H1 (cell line): ENCODE data around the gene LBH. TPM values are rescaled to one million over a fixed set of nuclear protein-coding genes. Genes with fewer than 3 reads are reported as not detected.

Experiments
- CTCF ChIA-PET: fragments of 300-600 bp; sonication (Branson Sonifier 250); formaldehyde crosslinking; loops from one replicate; lab custom pipeline; 2021; ENCODE audit not compliant: partially characterized antibody; lab: Charles Lee
- POLR2A ChIA-PET: fragments of 300-600 bp; sonication (Branson Sonifier 250); formaldehyde crosslinking; loops from one replicate; lab custom pipeline; 2021; ENCODE audit warnings: inconsistent platforms; ENCODE audit not compliant: partially characterized antibody; lab: Charles Lee
- DNase-seq, 2 experiments: peaks; one replicate each; pipeline versions ENCODE4 v3.0.0 to v3.0.0-alpha.2; 2010 to 2022; ENCODE audit warnings: low spot score in 2 of 2, low read depth in 1 of 2, mixed read lengths in 1 of 2
- FAIRE-seq: peaks from 2 replicates; lab custom pipeline; 2011; peaks lifted over from hg19 to GRCh38; lab: Jason Lieb, UNC
- H2AFZ ChIP-seq: 2 replicates; pipeline ENCODE4 v1.8.1; 2012; ENCODE audit warnings: low read length, inconsistent platforms
- H2AK5ac ChIP-seq: 2 replicates; pipeline ENCODE4 v1.6.1; 2013; ENCODE audit warnings: low read depth, low read length
- H2BK120ac ChIP-seq: replicated peaks from 2 replicates; pipeline ENCODE3; 2013; ENCODE audit warnings: low read depth, low read length, inconsistent platforms
- H2BK12ac ChIP-seq: 2 replicates; pipeline ENCODE4 v1.6.1; 2013; ENCODE audit warnings: low read depth, low read length
- H2BK15ac ChIP-seq: 2 replicates; pipeline ENCODE4 v1.6.1; 2013; ENCODE audit warnings: low read length
- H2BK20ac ChIP-seq: 2 replicates; pipeline ENCODE4 v1.6.1; 2013; ENCODE audit warnings: low read length
- H2BK5ac ChIP-seq: 2 replicates; pipeline ENCODE4 v1.6.1; 2013; ENCODE audit warnings: low read depth, low read length
- H3K14ac ChIP-seq: 2 replicates; pipeline ENCODE4 v1.6.1; 2013; ENCODE audit warnings: inconsistent platforms; ENCODE audit not compliant: insufficient read length
- H3K18ac ChIP-seq: 2 replicates; pipeline ENCODE4 v1.6.1; 2013; ENCODE audit warnings: low read length; ENCODE audit errors: extremely low read depth
- H3K23ac ChIP-seq: 2 replicates; pipeline ENCODE4 v1.6.1; 2013; ENCODE audit warnings: inconsistent platforms; ENCODE audit not compliant: insufficient read length
- H3K23me2 ChIP-seq: 2 replicates; pipeline ENCODE4 v1.6.1; 2013; ENCODE audit warnings: low read depth, low read length
- H3K27ac ChIP-seq: 2 replicates; pipeline ENCODE4 v1.6.1; 2011; ENCODE audit warnings: low read depth, low read length, inconsistent platforms
- H3K27me3 ChIP-seq, 4 experiments: replicated peaks in 1 of 4; 1 replicate in 1 of 4; 2 replicates in 3 of 4; pipeline versions ENCODE4 v1.6.1 to v1.8.1; 2011 to 2013; ENCODE audit warnings: low read length in 3 of 4, mild to moderate bottlenecking in 3 of 4, inconsistent platforms in 2 of 4, mixed read lengths in 2 of 4, moderate library complexity in 1 of 4; ENCODE audit not compliant: control insufficient read depth in 3 of 4, insufficient read depth in 3 of 4; ENCODE audit errors: extremely low read depth in 1 of 4
- H3K36me3 ChIP-seq, 4 experiments: 2 replicates each; pipeline versions ENCODE4 v1.6.1 to v1.8.1; 2011 to 2013; ENCODE audit warnings: mild to moderate bottlenecking in 4 of 4, low read length in 3 of 4, moderate library complexity in 2 of 4, control low read depth in 1 of 4, inconsistent platforms in 1 of 4; ENCODE audit not compliant: insufficient read depth in 4 of 4, control insufficient read depth in 2 of 4
- H3K4ac ChIP-seq: replicated peaks from 2 replicates; pipeline ENCODE3; 2013; ENCODE audit warnings: low read length, low read depth, mixed read lengths, inconsistent platforms; ENCODE audit not compliant: insufficient read length
- H3K4me1 ChIP-seq, 4 experiments: replicated peaks in 1 of 4; 1 replicate in 1 of 4; 2 replicates in 3 of 4; pipeline versions ENCODE4 v1.6.1 to v1.8.1; 2011 to 2013; ENCODE audit warnings: low read length in 3 of 4, inconsistent platforms in 2 of 4, mixed read lengths in 1 of 4; ENCODE audit not compliant: insufficient read depth in 4 of 4, control insufficient read depth in 3 of 4
- H3K4me2 ChIP-seq, 2 experiments: 2 replicates each; pipeline versions ENCODE4 v1.6.1 to v1.8.1; 2011 to 2013; ENCODE audit warnings: low read depth in 2 of 2, low read length in 2 of 2, control low read depth in 1 of 2, inconsistent platforms in 1 of 2, mild to moderate bottlenecking in 1 of 2; ENCODE audit not compliant: insufficient read depth in 1 of 2
- H3K4me3 ChIP-seq, 4 experiments: fragments of 200-600, 300-600 bp in 1 of 4; sonication (generic), shearing (Covaris generic), sonication (Bioruptor Twin) in 1 of 4; 2 replicates each; pipeline versions ENCODE4 v1.5.1 to v1.8.1; 2011 to 2016; ENCODE audit warnings: low read length in 4 of 4, low read depth in 3 of 4, control low read depth in 2 of 4, inconsistent platforms in 2 of 4, mild to moderate bottlenecking in 2 of 4, mixed read lengths in 1 of 4, moderate library complexity in 1 of 4; ENCODE audit not compliant: insufficient read depth in 2 of 4; ENCODE audit errors: extremely low read depth in 1 of 4
- H3K56ac ChIP-seq: replicated peaks from 2 replicates; pipeline ENCODE3; 2013; ENCODE audit warnings: low read depth, mild to moderate bottlenecking, mixed read lengths, low read length, inconsistent platforms; ENCODE audit not compliant: insufficient read length
- H3K79me1 ChIP-seq: 2 replicates; pipeline ENCODE4 v1.6.1; 2013; ENCODE audit warnings: low read depth, low read length, control low read depth
- H3K79me2 ChIP-seq, 2 experiments: 2 replicates each; pipeline versions ENCODE4 v1.6.1 to v1.8.1; 2012 to 2013; ENCODE audit warnings: low read length in 2 of 2, mild to moderate bottlenecking in 2 of 2, inconsistent platforms in 1 of 2; ENCODE audit not compliant: insufficient read depth in 2 of 2, control insufficient read depth in 1 of 2
- H3K9ac ChIP-seq, 4 experiments: replicated peaks in 1 of 4; 1 replicate in 1 of 4; 2 replicates in 3 of 4; pipeline versions ENCODE4 v1.6.1 to v1.8.1; 2011 to 2013; ENCODE audit warnings: low read depth in 3 of 4, low read length in 3 of 4, control low read depth in 2 of 4, mild to moderate bottlenecking in 2 of 4, moderate library complexity in 2 of 4, inconsistent platforms in 1 of 4; ENCODE audit errors: extremely low read depth in 1 of 4
- H3K9me3 ChIP-seq, 2 experiments: 2 replicates each; pipeline versions ENCODE4 v1.6.1 to v1.8.1; 2012 to 2013; ENCODE audit warnings: mild to moderate bottlenecking in 2 of 2, moderate library complexity in 2 of 2, control low read depth in 1 of 2, inconsistent platforms in 1 of 2, low read depth in 1 of 2, low read length in 1 of 2, mixed read lengths in 1 of 2; ENCODE audit not compliant: insufficient read depth in 2 of 2
- H4K20me1 ChIP-seq, 2 experiments: replicated peaks in 1 of 2; 2 replicates each; pipeline versions ENCODE3 to v1.8.1; 2011 to 2013; ENCODE audit warnings: inconsistent platforms in 2 of 2, low read length in 2 of 2, mild to moderate bottlenecking in 1 of 2; ENCODE audit not compliant: insufficient read depth in 2 of 2, control insufficient read depth in 1 of 2
- H4K5ac ChIP-seq: 2 replicates; pipeline ENCODE4 v1.6.1; 2013; ENCODE audit warnings: low read length, low read depth, mixed read lengths, inconsistent platforms; ENCODE audit not compliant: insufficient read length
- H4K8ac ChIP-seq: 2 replicates; pipeline ENCODE4 v1.8.0; 2013; ENCODE audit warnings: mild to moderate bottlenecking, moderate library complexity, low read length, inconsistent platforms; ENCODE audit not compliant: insufficient read depth; ENCODE audit errors: extremely low read depth
- H4K91ac ChIP-seq: replicated peaks from 2 replicates; pipeline ENCODE3; 2013; ENCODE audit warnings: low read length, mixed read lengths, inconsistent platforms; ENCODE audit not compliant: insufficient read length
- HDAC2 ChIP-seq, 2 experiments: fragments of 300-600 bp in 1 of 2; sonication (generic) in 1 of 2; IDR thresholded peaks; 2 replicates each; pipeline ENCODE4 v1.6.1; 2011 to 2012; ENCODE audit warnings: low read depth in 2 of 2, low read length in 2 of 2, mild to moderate bottlenecking in 2 of 2, moderate library complexity in 2 of 2, borderline replicate concordance in 1 of 2, inconsistent platforms in 1 of 2
- HDAC6 ChIP-seq: IDR thresholded peaks from one replicate; pipeline ENCODE4 v1.7.1; 2012; ENCODE audit warnings: low read depth, mild to moderate bottlenecking, inconsistent platforms, low read length, moderate library complexity
- RNF2 ChIP-seq: fragments of 200-900, 300-1000 bp; sonication (generic); IDR thresholded peaks from 2 replicates; pipeline ENCODE4 v1.7.1; 2016; ENCODE audit warnings: borderline replicate concordance, low read depth, mild to moderate bottlenecking, antibody characterized with exemption, low read length; ENCODE audit not compliant: poor library complexity, severe bottlenecking; ENCODE audit errors: missing control alignments
- SIX5 ChIP-seq: IDR thresholded peaks from 2 replicates; pipeline ENCODE4 v1.6.1; 2011; ENCODE audit warnings: mild to moderate bottlenecking, low read depth, low read length
- SP1 ChIP-seq: IDR thresholded peaks from 2 replicates; pipeline ENCODE4 v1.6.1; 2011; ENCODE audit warnings: low read depth, low read length
- TAF7 ChIP-seq: optimal IDR thresholded peaks from 2 replicates; pipeline ENCODE3; 2011; ENCODE audit warnings: low read depth, mild to moderate bottlenecking, inconsistent platforms, low read length, moderate library complexity, borderline replicate concordance
- WGBS, 2 experiments: shearing (Covaris generic) in 1 of 2; methylation state at CpG; one replicate each; pipeline versions ENCODE4 v1.1.6 to v1.1.7; 2013 to 2015; ENCODE audit warnings: low lambda C conversion rate in 2 of 2, mixed read lengths in 2 of 2, inconsistent platforms in 1 of 2, low coverage in 1 of 2, missing lambda C conversion rate in 1 of 2; ENCODE audit not compliant: insufficient replicate concordance in 2 of 2, insufficient coverage in 1 of 2, insufficient read length in 1 of 2; ENCODE audit errors: extremely low coverage in 1 of 2, missing lambda C conversion rate in 1 of 2; 5-methylcytosine and 5-hydroxymethylcytosine counted together
- polyA plus RNA-seq, 7 experiments: library from polyadenylated mRNA; depleted of rRNA in 3 of 7; stranded (reverse) in 5 of 7; unstranded in 2 of 7; fragments of >200 nt in 5 of 7; fragments of 200-250 nt in 2 of 7; gene quantifications; 1 replicate in 5 of 7; 2 replicates in 1 of 7; 4 replicates in 1 of 7; pipeline versions ENCODE4 v1.2.1 to v1.2.3, GENCODE V29; 2011 to 2013; ENCODE audit warnings: missing spikeins in 2 of 7, mixed read lengths in 2 of 7
- total RNA-seq: library from RNA; stranded (reverse); fragmentation: NEBNext Ultra II Directional; extraction: Animal tissue kit (Norgen Biotek cat#: 25700); gene quantifications from 2 replicates; pipeline ENCODE4 v1.2.1, GENCODE V29; 2021
- TF ChIP-seq, protein P1 (sequence below): IDR thresholded peaks from 2 replicates; pipeline ENCODE4 v1.6.1; 2011; ENCODE audit warnings: low read length, improper control_type of control experiment

LBH gene
- total and polyA plus RNA-seq, 2 of the 8 experiments (the other 6 are each of a cell fraction or from before 2014, with no cell fraction given): 25.7 to 34.5 TPM

DNA sequence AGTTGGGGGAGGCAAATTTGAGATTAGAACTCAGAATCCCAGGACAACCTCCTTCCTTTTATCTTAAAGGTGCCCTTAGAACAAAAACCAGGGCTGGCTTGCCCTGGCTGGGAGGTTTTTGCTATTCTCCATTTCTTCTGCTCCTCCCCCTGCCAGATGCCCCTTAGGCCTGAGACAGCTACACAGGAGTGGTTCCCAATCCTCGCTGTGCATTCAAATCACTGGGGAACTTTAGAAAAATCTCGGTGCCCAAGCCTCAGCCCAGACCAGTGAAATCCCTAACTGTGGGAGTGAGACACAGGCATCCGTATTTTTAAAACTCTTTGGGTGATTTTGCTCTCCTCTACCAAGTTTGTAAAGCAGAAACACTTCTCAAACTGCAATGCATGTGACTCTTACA lies 38.8 kb downstream of the LBH start:
- no peak overlapping the region for H3K23ac ChIP-seq
- H3K14ac ChIP-seq: no peak overlapping the region
- no peaks in the 10 kb centered on the region for H3K23me2 ChIP-seq
- no peaks in the 10 kb centered on the region for H3K79me2 ChIP-seq
- H4K8ac ChIP-seq: no peak overlapping the region; the same call in 1 of the 2 replicates
- FAIRE-seq (no peak), DNase-seq (no peak)
- no peak overlapping the region for H4K5ac ChIP-seq
- H2BK20ac ChIP-seq: no peak overlapping the region
- H3K27me3 ChIP-seq: no peaks in the 10 kb centered on the region
- no peak for TF ChIP-seq HDAC2 (IDR thresholded peaks at IDR 0.05; ENCODE audit: borderline replicate concordance in 1 of 2, low read depth in 2 of 2, low read length in 2 of 2)
- no peak for TF ChIP-seq TAF7
- TF ChIP-seq, protein P1, sequence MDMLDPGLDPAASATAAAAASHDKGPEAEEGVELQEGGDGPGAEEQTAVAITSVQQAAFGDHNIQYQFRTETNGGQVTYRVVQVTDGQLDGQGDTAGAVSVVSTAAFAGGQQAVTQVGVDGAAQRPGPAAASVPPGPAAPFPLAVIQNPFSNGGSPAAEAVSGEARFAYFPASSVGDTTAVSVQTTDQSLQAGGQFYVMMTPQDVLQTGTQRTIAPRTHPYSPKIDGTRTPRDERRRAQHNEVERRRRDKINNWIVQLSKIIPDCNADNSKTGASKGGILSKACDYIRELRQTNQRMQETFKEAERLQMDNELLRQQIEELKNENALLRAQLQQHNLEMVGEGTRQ: no peak
- no peak for TF ChIP-seq SIX5
- no peak for TF ChIP-seq SP1
- no peak for TF ChIP-seq HDAC6
- TF ChIP-seq RNF2: no peak
- ChIA-PET CTCF (no interaction called here), POLR2A (interaction anchor here (0.7 kb wide), 1 partner anchor 45 kb away, joined by 3 read pairs; no protein-coding TSS in a partner anchor)
- H3K9ac ChIP-seq: no peak overlapping the region
- no peak overlapping the region for H2BK120ac ChIP-seq
- H2BK12ac ChIP-seq: no peak overlapping the region
- H2AFZ ChIP-seq: no peak overlapping the region
- no peak overlapping the region for H3K18ac ChIP-seq
- no peak overlapping the region for H3K4me2 ChIP-seq
- H2AK5ac ChIP-seq: no peak overlapping the region
- no peaks in the 10 kb centered on the region for H3K36me3 ChIP-seq
- no peaks in the 10 kb centered on the region for H3K79me1 ChIP-seq
- H4K91ac ChIP-seq: no peak overlapping the region
- no peak overlapping the region for H3K4me3 ChIP-seq
- no peak overlapping the region for H2BK5ac ChIP-seq
- WGBS, 2 experiments: 88% methylated on average over 3 of the region's 3 CpGs; no CpG with 5 or more reads in 1 of the 2 experiments
- H3K4ac ChIP-seq: no peak overlapping the region
- no peaks in the 10 kb centered on the region for H4K20me1 ChIP-seq
- no peaks in the 10 kb centered on the region for H3K9me3 ChIP-seq
- H3K56ac ChIP-seq: no peak overlapping the region
- no peak overlapping the region for H2BK15ac ChIP-seq
- no peak overlapping the region for H3K27ac ChIP-seq
- H3K4me1 ChIP-seq: peaks cover 0 to 5% (median 2%) of the 10 kb centered on the region in 4 experiments; a peak in 3 of 7 replicates
